Adrenal gland (tissue), 12 donors: ENCODE results near the gene TM4SF18. TPM values are rescaled to one million over a fixed set of nuclear protein-coding genes. Genes with fewer than 3 reads are reported as not detected.
A peak's percentile ranks its signal among the peaks of the same experiment; 100 is the strongest.
"Not testable (repeated sequence)": the region's sequence is repeated elsewhere in the genome, so short reads cannot be mapped to it uniquely, and the experiment has no call there.

Experiments
- DNase-seq, 7 donors: peaks; one replicate each; pipeline ENCODE4 v3.0.0-alpha.2; 2019 to 2020
- H3K27ac ChIP-seq, 5 donors: fragments of 200-600 bp; sonication (generic) in 4 of 5; 1 replicate in 3 of 5; 2 replicates in 2 of 5; pipeline versions ENCODE4 v1.5.1 to v1.8.0; 2016 to 2020; ENCODE audit warnings: mild to moderate bottlenecking in 1 of 5
- H3K27me3 ChIP-seq: fragments of 200-600 bp; 2 replicates; pipeline ENCODE4 v1.8.0; 2021
- H3K36me3 ChIP-seq, 2 donors: fragments of 200-600 bp; replicated peaks in 1 of 2; 1 replicate in 1 of 2; 2 replicates in 1 of 2; pipeline versions ENCODE4 v1.5.1 to v1.8.0; 2018 to 2022
- H3K4me1 ChIP-seq, 2 donors: fragments of 200-600 bp; replicated peaks in 1 of 2; 1 replicate in 1 of 2; 2 replicates in 1 of 2; pipeline versions ENCODE4 v1.5.1 to v1.8.0; 2018 to 2021
- H3K4me3 ChIP-seq, 4 donors: fragments of 200-600 bp; sonication (generic) in 3 of 4; one replicate each; pipeline ENCODE4 v1.5.1; 2016 to 2018
- H3K9me3 ChIP-seq, 3 donors: fragments of 200-600 bp; sonication (generic) in 1 of 3; replicated peaks in 1 of 3; 1 replicate in 2 of 3; 2 replicates in 1 of 3; pipeline versions ENCODE4 v1.5.1 to v1.8.0; 2016 to 2021
- POLR2A ChIP-seq, 2 donors: fragments of 450-650 bp; IDR thresholded peaks; one replicate each; pipeline ENCODE4 v1.6.1; 2017; ENCODE audit warnings: antibody characterized with exemption in 2 of 2, mild to moderate bottlenecking in 2 of 2, moderate library complexity in 1 of 2
- WGBS, 4 donors: extraction: QIAGEN DNeasy Blood & Tissue Kit in 2 of 4; methylation state at CpG; one replicate each; pipeline versions ENCODE4 v1.1.5 to v1.1.7; 2013 to 2017; 5-methylcytosine and 5-hydroxymethylcytosine counted together
- intact Hi-C, 2 donors: fragments of 100-400 bp; cut with DNase I; formaldehyde crosslinking; loops; one replicate each; pipeline versions ENCODE4 v1.14.1 to v1.15.0; 2022 to 2023
- polyA plus RNA-seq, 3 donors: library from polyadenylated mRNA; stranded (reverse); fragments of 200-250 nt in 2 of 3; fragments of 350-450 nt in 1 of 3; fragmentation: Illumina TruSeq in 1 of 3; extraction: RNeasy Lipid Tissue Mini Kit (QIAGEN cat#74804) in 1 of 3; gene quantifications; one replicate each; pipeline ENCODE4 v1.2.3, GENCODE V29; 2013 to 2014
- total RNA-seq, 9 donors: library from RNA; depleted of rRNA in 4 of 9; stranded (reverse); fragments of >200 nt in 4 of 9; fragments of 120-200 nt in 1 of 9; fragmentation: NEBNext Ultra II Directional in 1 of 9; extraction: Animal tissue kit (Norgen Biotek cat#: 25700) in 1 of 9; gene quantifications; one replicate each; pipeline versions ENCODE4 v1.1.0 to v1.2.4, GENCODE V29; 2013 to 2023
- TF ChIP-seq, protein P1 (sequence below), 6 experiments: fragments of 450-650 bp in 4 of 6; fragments of 200-600 bp in 2 of 6; sonication (generic) in 1 of 6; IDR thresholded peaks; 1 replicate in 5 of 6; 2 replicates in 1 of 6; pipeline versions ENCODE4 v1.5.1 to v1.8.0; 2016 to 2021; ENCODE audit warnings: antibody characterized with exemption in 6 of 6, mild to moderate bottlenecking in 2 of 6, moderate library complexity in 1 of 6
- donor health status: healthy with polysubstance abuse.
- donor health status: Bipolar disorder and iron deficiency.
- donor health status: DM: yes; HTN: yes; CAD: no.
- donor health status: DM: no; HTN: no; CAD: no.
- donor health status: DM: no; HTN: no; CAD: no.
- donor health status: DM: yes; HTN: yes; CAD: no.

TM4SF18 gene
- total and polyA plus RNA-seq, 12 donors, result 2.4 to 24.9 (median 13.7) TPM

DNA sequence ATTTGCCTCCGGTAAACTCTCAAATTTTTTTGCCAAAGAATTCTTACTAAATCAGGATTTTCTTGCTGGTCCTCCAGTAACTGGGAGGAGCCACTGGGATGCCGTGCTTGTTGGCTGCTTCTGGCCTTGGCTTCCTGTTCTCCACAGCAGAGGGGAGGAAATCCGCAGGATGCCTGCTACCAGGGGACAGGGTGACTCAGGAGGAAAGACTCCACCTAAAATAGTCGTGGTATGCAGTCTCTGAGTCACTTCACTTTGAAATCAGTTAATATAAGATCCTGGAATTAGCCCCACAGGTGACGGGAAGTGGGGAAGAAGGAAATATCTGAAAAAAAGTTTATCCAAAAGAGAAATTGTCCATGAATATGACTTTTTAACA lies 6.5 kb upstream of the TM4SF18 start:
- 6 to 7% (median 7%) methylated on average over 5 of the region's 5 CpGs for WGBS, 4 donors
- no peaks in the 10 kb centered on the region for H3K36me3 ChIP-seq
- DNase-seq, result peak; percentile 58 to 94 (median 88)
- H3K4me1 ChIP-seq, result peaks cover 3 to 17% of the 10 kb centered on the region in 2 donors
- H3K27me3 ChIP-seq, result no peaks in the 10 kb centered on the region
- H3K4me3 ChIP-seq, result no peak overlapping the region
- TF ChIP-seq, protein P1, sequence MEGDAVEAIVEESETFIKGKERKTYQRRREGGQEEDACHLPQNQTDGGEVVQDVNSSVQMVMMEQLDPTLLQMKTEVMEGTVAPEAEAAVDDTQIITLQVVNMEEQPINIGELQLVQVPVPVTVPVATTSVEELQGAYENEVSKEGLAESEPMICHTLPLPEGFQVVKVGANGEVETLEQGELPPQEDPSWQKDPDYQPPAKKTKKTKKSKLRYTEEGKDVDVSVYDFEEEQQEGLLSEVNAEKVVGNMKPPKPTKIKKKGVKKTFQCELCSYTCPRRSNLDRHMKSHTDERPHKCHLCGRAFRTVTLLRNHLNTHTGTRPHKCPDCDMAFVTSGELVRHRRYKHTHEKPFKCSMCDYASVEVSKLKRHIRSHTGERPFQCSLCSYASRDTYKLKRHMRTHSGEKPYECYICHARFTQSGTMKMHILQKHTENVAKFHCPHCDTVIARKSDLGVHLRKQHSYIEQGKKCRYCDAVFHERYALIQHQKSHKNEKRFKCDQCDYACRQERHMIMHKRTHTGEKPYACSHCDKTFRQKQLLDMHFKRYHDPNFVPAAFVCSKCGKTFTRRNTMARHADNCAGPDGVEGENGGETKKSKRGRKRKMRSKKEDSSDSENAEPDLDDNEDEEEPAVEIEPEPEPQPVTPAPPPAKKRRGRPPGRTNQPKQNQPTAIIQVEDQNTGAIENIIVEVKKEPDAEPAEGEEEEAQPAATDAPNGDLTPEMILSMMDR (IDR thresholded peaks at IDR 0.05), result no peak
- TF ChIP-seq POLR2A (IDR thresholded peaks at IDR 0.05), result no peak
- H3K27ac ChIP-seq, result peak overlapping the region in 3 of 5 donors; percentile 51 to 86 (median 70)
- intact Hi-C loops, result no loop called here
- H3K9me3 ChIP-seq, result no peaks in the 10 kb centered on the region

DNA sequence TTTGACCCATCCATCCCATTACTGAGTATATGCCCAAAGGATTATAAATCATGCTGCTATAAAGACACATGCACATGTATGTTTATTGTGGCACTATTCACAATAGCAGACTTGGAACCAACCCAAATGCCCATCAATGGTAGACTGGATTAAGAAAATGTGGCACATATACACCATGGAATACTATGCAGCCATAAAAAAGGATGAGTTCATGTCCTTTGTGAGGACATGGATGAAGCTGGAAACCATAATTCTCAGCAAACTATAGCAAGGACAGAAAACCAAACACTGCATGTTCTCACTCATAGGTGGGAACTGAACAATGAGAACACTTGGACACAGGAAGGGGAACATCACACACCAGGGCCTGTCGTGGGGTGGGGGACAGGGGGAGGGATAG lies 4.0 kb upstream of the TM4SF18 start:
- WGBS, 4 donors, result 77 to 94% (median 82%) methylated on average over 1 of the region's 1 CpG
- DNase-seq, H3K27ac ChIP-seq, H3K4me3 ChIP-seq, H3K27me3 ChIP-seq, intact Hi-C loops, H3K9me3 ChIP-seq, H3K36me3 ChIP-seq: not testable (repeated sequence)
- peaks cover 3 to 17% of the 10 kb centered on the region in 2 donors for H3K4me1 ChIP-seq

DNA sequence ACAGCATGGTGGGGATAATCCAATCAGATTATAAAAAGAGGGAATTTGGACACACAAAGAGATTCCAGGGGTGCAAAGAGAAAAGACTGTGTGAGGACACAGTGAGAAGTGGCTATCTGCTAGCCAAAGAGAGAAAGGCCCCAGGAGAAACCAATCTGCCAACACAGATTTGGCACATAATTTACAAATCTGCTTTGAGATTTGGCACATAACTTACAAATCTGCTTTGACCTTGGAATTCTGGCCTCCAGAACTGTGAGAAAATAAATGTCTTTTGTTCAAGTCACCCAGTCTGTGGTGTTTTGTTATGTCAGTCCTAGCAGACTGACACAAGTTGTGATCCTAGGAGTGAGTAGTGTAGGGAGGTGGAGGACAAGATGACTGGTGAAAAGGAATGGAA lies 3.5 kb upstream of the TM4SF18 start:
- Histone ChIP-seq H3K27ac (no peak overlapping the region), H3K36me3 (no peaks in the 10 kb centered on the region), H3K4me3 (no peak overlapping the region), H3K4me1 (peaks cover 3 to 17% of the 10 kb centered on the region in 2 donors), H3K27me3 (no peaks in the 10 kb centered on the region), H3K9me3 (no peaks in the 10 kb centered on the region)
- DNase-seq, result no peak
- intact Hi-C loops, result no loop called here
- no peak for TF ChIP-seq POLR2A (IDR thresholded peaks at IDR 0.05)
- TF ChIP-seq, protein P1 (IDR thresholded peaks at IDR 0.05), result no peak

DNA sequence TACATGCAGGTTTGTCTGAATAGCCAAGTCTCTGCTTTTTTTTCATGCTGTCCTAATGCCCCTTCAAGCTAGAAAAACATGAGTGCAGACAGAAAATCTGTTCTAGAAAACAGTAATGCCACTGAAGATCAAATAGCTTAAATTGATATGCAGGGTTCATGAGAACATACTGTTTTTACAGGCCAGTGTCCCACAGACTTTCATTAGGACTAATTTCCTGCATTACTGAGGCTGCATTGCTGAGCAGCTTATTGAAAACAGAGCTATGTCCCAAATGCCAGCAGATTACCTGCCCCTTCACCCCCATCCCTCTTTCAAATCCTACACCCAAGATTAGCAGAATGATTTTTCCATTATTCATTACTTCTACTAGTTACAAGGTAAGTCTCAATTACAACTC lies 665 bp downstream of the TM4SF18 start:
- no peak for TF ChIP-seq POLR2A (IDR thresholded peaks at IDR 0.05)
- TF ChIP-seq, protein P1 (IDR thresholded peaks at IDR 0.05), result no peak
- Histone ChIP-seq H3K4me3 (peak overlapping the region in 1 of 4 donors; percentile 32), H3K27ac (peak overlapping the region in 2 of 5 donors; percentile 9 to 71), H3K9me3 (no peaks in the 10 kb centered on the region), H3K36me3 (no peaks in the 10 kb centered on the region), H3K27me3 (no peaks in the 10 kb centered on the region), H3K4me1 (no peaks in the 10 kb centered on the region)
- intact Hi-C loops, result no loop called here
- no peak for DNase-seq

DNA sequence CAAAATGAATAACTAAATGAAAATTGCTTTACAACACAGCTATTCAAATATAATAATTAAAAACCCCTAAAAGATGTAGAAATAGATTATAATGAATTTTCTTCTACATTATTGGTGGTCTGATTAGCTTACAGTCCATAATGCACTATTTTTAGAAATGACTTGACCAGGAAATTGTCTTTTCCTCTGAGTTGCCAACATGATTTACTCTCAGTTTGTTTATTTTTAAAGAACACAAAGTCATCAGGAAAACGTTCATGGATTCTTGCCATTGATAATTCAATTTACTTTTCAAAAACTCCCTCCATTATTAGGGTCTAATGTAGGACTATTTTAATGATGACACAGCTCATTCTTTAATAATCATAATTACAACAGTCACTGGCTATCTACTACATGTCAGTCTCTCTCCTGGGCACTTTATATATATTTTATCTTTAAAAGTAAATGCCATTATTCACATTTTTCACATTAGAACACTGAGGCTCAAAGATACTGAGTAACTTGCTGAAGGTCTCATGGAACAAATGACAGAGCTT lies 1.1 kb downstream of the TM4SF18 start:
- Histone ChIP-seq H3K27me3 (no peaks in the 10 kb centered on the region), H3K27ac (peak overlapping the region in 2 of 5 donors; percentile 9 to 71), H3K4me1 (no peaks in the 10 kb centered on the region), H3K4me3 (peak overlapping the region in 1 of 4 donors; percentile 32), H3K9me3 (no peaks in the 10 kb centered on the region), H3K36me3 (no peaks in the 10 kb centered on the region)
- intact Hi-C loops, result no loop called here
- DNase-seq, result no peak
- TF ChIP-seq POLR2A (IDR thresholded peaks at IDR 0.05), result no peak
- TF ChIP-seq, protein P1 (IDR thresholded peaks at IDR 0.05), result no peak
- 0 to 7% (median 4%) methylated on average over 1 of the region's 1 CpG for WGBS, 4 donors
